ENCODE measurements around the gene NR1I3.

The NR1I3 gene

GRCh38 chr1:161207173-161207572 lies 30.8 kb downstream of the NR1I3 start:
- TF ChIP-seq CTCF (IDR thresholded peaks at IDR 0.05): no peak

GRCh38 chr1:161206411-161207140 lies 31.4 kb downstream of the NR1I3 start:
- TF ChIP-seq CTCF (IDR thresholded peaks at IDR 0.05): no peak

- peak; percentile 34; the same call in 1 of the 2 replicates for TF ChIP-seq CTCF (IDR thresholded peaks at IDR 0.05)
Measured at GRCh38 chr1:161201836-161202712, 35.9 kb downstream of the NR1I3 start, which contains the start of gene NDUFS2. Gene NDUFS2, plus strand, starts transcription at chr1:161202367. Its CDS starts 19 bp downstream, at chr1:161202386.

- TF ChIP-seq CTCF (IDR thresholded peaks at IDR 0.05): no peak
Measured at GRCh38 chr1:161200992-161201835, 36.8 kb downstream of the NR1I3 start.

- no peak for TF ChIP-seq CTCF (IDR thresholded peaks at IDR 0.05)
Measured at GRCh38 chr1:161200421-161200991, 37.5 kb downstream of the NR1I3 start.

GRCh38 chr1:161199506-161200139 lies 38.4 kb downstream of the NR1I3 start:
- no peak for TF ChIP-seq CTCF (IDR thresholded peaks at IDR 0.05)

All from LNCAP (cell line).